Activated CD8-positive, alpha-beta T cell treated with anti-CD3 and anti-CD28 coated beads for 36 hours (primary cell): Measurements from ENCODE around the gene C10orf105. TPM values are rescaled to one million over a fixed set of nuclear protein-coding genes. Genes with fewer than 3 reads are reported as not detected.
A peak's percentile ranks its signal among the peaks of the same experiment; 100 is the strongest.

Source experiments
- ATAC-seq: fragments of 200-7000 bp; cut with Tn5 transposase; one replicate; pipeline ENCODE4 v1.10.0; 2021; ENCODE audit warnings: mild to moderate bottlenecking, moderate library complexity
- CTCF ChIA-PET: fragments of 350-600 bp; sonication (Branson Sonifier 250); formaldehyde crosslinking; loops from one replicate; lab custom pipeline; 2021; ENCODE audit warnings: antibody characterized with exemption; lab: Charles Lee
- POLR2A ChIA-PET: fragments of 350-600 bp; sonication (Branson Sonifier 250); formaldehyde crosslinking; loops from one replicate; lab custom pipeline; 2021; ENCODE audit warnings: antibody characterized with exemption; lab: Charles Lee
- DNase-seq: peaks from one replicate; pipeline ENCODE4 v3.0.0-alpha.2; 2020
- H3K27ac Mint-ChIP-seq: one replicate; pipeline ENCODE4 v1.8.0; 2021; ENCODE audit warnings: mild to moderate bottlenecking, mixed read lengths
- H3K27me3 Mint-ChIP-seq: one replicate; pipeline ENCODE4 v1.8.0; 2021; ENCODE audit warnings: mixed read lengths
- H3K36me3 Mint-ChIP-seq: one replicate; pipeline ENCODE4 v1.8.0; 2021; ENCODE audit warnings: low read depth, mixed read lengths
- H3K4me1 Mint-ChIP-seq: one replicate; pipeline ENCODE4 v1.8.0; 2021; ENCODE audit warnings: low read depth, mixed read lengths
- H3K4me3 Mint-ChIP-seq: one replicate; pipeline ENCODE4 v1.8.0; 2021; ENCODE audit warnings: mild to moderate bottlenecking, moderate library complexity, mixed read lengths
- H3K9me3 Mint-ChIP-seq: one replicate; pipeline ENCODE4 v1.8.0; 2021; ENCODE audit warnings: mixed read lengths
- intact Hi-C: fragments of 100-400 bp; cut with micrococcal nuclease; formaldehyde crosslinking; loops from one replicate; pipeline ENCODE4 v1.10.0; 2022
- total RNA-seq, 2 experiments: library from RNA; stranded (reverse); gene quantifications; one replicate each; pipeline ENCODE4 v1.2.3, GENCODE V29; 2021
- TF ChIP-seq, protein P1 (sequence below): fragments of 200-600 bp; IDR thresholded peaks from one replicate; pipeline ENCODE4 v1.8.0; 2022; ENCODE audit warnings: antibody characterized with exemption, mild to moderate bottlenecking

Gene C10orf105
- under 1 TPM; 0.16 to 0.27 TPM for total RNA-seq

DNA sequence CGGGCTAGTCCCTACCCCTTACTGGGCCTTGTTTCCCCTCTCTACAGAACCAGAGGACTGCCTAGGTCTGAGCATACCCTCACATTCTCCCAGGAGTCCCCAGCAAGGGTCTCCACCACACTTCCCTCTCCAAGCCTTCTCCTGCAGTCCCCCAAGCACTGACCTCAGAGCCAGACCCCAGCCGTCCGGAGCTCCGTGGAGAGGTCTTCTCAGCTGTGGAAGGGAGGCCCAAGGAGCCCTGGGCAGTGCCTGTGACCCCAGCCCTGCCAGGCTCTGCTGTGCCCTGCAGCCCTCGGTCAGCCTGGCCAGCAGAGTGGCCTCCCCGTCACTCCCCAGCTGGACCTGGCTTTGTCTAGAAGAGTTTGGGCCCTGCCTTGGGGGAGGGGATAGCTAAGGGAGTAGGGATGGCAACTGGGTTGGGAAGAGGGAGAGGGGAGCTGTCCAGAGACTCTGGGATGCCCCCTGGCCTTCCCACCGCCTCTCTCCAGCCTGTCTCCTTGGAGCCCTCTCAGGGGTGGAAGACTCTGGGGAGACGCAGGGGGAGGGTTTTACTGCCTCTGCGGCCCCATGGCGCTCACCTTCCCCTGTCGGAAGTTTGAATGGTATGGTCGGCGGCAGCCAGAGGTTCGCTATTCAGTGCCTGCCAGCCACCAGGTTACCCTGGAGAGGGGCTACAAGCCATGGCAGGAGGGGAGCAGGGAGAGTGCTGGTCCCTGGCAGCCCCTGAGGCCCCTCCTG, at the start of gene C10orf105:
TSS of gene C10orf105 (minus strand) at position 315 of the 738 bp plus-strand sequence. CDS start 3,441 bp downstream, outside the sequence.
- POLR2A ChIA-PET = interaction anchor here (0.6 to 4.2 kb wide), 2 partner anchors 54 to 268 kb away, joined by 3 to 17 read pairs; partner anchors contain the start of gene VSIR
- intact Hi-C loops = no loop called here

GRCh38 chr10:71767420-71768035, 48.0 kb upstream of the C10orf105 start:
- no peak for ATAC-seq
- H3K36me3 Mint-ChIP-seq = peaks cover 58% of the 10 kb centered on the region
- no peaks in the 10 kb centered on the region for H3K27me3 Mint-ChIP-seq
- POLR2A ChIA-PET = interaction anchor here (0.8 to 9.2 kb wide), 11 partner anchors 10 to 70 kb away, joined by 3 to 116 read pairs (median 5); no protein-coding TSS in a partner anchor
- H3K4me3 Mint-ChIP-seq = peak overlapping the region; percentile 28
- peaks cover 87% of the 10 kb centered on the region for H3K4me1 Mint-ChIP-seq
- H3K27ac Mint-ChIP-seq = peak overlapping the region; percentile 95
- DNase-seq = no peak
- TF ChIP-seq, protein P1, sequence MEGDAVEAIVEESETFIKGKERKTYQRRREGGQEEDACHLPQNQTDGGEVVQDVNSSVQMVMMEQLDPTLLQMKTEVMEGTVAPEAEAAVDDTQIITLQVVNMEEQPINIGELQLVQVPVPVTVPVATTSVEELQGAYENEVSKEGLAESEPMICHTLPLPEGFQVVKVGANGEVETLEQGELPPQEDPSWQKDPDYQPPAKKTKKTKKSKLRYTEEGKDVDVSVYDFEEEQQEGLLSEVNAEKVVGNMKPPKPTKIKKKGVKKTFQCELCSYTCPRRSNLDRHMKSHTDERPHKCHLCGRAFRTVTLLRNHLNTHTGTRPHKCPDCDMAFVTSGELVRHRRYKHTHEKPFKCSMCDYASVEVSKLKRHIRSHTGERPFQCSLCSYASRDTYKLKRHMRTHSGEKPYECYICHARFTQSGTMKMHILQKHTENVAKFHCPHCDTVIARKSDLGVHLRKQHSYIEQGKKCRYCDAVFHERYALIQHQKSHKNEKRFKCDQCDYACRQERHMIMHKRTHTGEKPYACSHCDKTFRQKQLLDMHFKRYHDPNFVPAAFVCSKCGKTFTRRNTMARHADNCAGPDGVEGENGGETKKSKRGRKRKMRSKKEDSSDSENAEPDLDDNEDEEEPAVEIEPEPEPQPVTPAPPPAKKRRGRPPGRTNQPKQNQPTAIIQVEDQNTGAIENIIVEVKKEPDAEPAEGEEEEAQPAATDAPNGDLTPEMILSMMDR = no peak
- CTCF ChIA-PET = interaction anchor here (0.6 to 10.5 kb wide), 7 partner anchors 11 to 129 kb away, joined by 3 to 108 read pairs (median 11); no protein-coding TSS in a partner anchor
- intact Hi-C loops = no loop called here
- no peaks in the 10 kb centered on the region for H3K9me3 Mint-ChIP-seq

More for the DNA sequence above, at the start of gene C10orf105:
- Mint-ChIP-seq H3K36me3 (no peaks in the 10 kb centered on the region), H3K4me3 (no peak within 1 kb of the TSS), H3K27ac (no peak within 1 kb of the TSS), H3K27me3 (no peaks in the 10 kb centered on the region), H3K4me1 (peaks cover 46% of the 10 kb centered on the region), H3K9me3 (no peaks in the 10 kb centered on the region)
- DNase-seq = no peak
- TF ChIP-seq, protein P1 = no peak
- no peak for ATAC-seq
- CTCF ChIA-PET = interaction anchor here (3.5 kb wide), 1 partner anchor 11 kb away, joined by 24 read pairs; no protein-coding TSS in a partner anchor

DNA sequence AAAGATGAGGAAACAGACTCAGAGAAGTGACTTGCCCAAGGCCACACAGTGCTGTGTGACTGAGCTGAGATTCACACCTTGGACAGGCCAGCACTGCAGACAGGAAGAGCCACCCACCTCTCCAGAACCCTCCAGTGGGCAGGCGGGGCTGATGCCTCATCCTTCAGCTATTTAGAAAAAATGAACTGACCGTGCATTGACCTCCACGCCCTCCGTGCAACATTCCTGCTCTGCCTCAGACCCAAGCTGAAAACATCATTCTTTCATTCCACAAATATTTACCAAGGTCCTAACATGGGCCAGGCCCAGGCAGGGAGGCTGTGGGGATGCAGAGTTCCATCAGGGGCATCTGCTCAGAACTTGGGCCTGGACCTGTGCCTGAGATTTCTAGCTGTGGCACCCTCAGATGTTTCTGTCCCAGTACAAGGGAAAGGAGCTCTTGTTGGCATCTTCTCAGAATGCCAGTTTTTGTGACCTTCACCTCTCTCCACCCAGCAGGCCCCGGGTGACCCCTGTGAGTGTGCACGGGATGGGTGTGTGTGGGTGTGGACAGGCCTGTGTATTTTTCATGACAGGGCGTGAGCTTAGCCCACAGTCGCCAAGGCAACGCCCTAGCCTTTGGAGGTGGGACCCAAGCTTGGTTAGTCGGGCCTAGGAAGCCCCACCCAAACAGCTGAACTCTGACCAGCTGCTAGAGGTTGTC, 47.3 kb upstream of the C10orf105 start:
- peak; percentile 72 for DNase-seq
- intact Hi-C loops = no loop called here
- H3K4me3 Mint-ChIP-seq = peak overlapping the region; percentile 32

GRCh38 chr10:71765906-71766716, 46.5 kb upstream of the C10orf105 start:
- Mint-ChIP-seq H3K9me3 (no peaks in the 10 kb centered on the region), H3K4me3 (peak overlapping the region; percentile 9), H3K36me3 (peaks cover 53% of the 10 kb centered on the region), H3K27ac (peak overlapping the region; percentile 95), H3K4me1 (peaks cover 88% of the 10 kb centered on the region), H3K27me3 (no peaks in the 10 kb centered on the region)
- TF ChIP-seq, protein P1 = no peak
- DNase-seq = no peak
- intact Hi-C loops = no loop called here
- no peak for ATAC-seq
- POLR2A ChIA-PET = interaction anchor here (0.7 to 9.2 kb wide), 10 partner anchors 9 to 53 kb away, joined by 3 to 116 read pairs (median 6); no protein-coding TSS in a partner anchor
- CTCF ChIA-PET = interaction anchor here (0.5 to 10.5 kb wide), 8 partner anchors 9 to 130 kb away, joined by 3 to 108 read pairs (median 8); no protein-coding TSS in a partner anchor

More for the DNA sequence above, 47.3 kb upstream of the C10orf105 start:
- Mint-ChIP-seq H3K27me3 (no peaks in the 10 kb centered on the region), H3K4me1 (peaks cover 88% of the 10 kb centered on the region), H3K27ac (peak overlapping the region; percentile 95), H3K36me3 (peaks cover 52% of the 10 kb centered on the region), H3K9me3 (no peaks in the 10 kb centered on the region)
- TF ChIP-seq, protein P1 = no peak
- ATAC-seq = peak; percentile 6
- POLR2A ChIA-PET = interaction anchor here (0.9 to 9.2 kb wide), 9 partner anchors 10 to 54 kb away, joined by 3 to 116 read pairs (median 6); no protein-coding TSS in a partner anchor
- CTCF ChIA-PET = interaction anchor here (0.9 to 10.5 kb wide), 7 partner anchors 10 to 129 kb away, joined by 3 to 108 read pairs (median 11); no protein-coding TSS in a partner anchor
